SK-N-SH treated with all-trans-retinoic acid at 6 μM for 48 hours (cell line): ENCODE data around the gene DNAH7.

Experiments
- BACH2 ChIP-seq: fragments of 250-450 bp; sonication (Bioruptor Pico); IDR thresholded peaks from 2 replicates; pipeline ENCODE4 v1.9.0; 2021; ENCODE audit warnings: mild to moderate bottlenecking, borderline replicate concordance
- CSDC2 ChIP-seq: fragments of 250-450 bp; sonication (Bioruptor Pico); IDR thresholded peaks from 2 replicates; pipeline ENCODE4 v1.5.0; 2020; ENCODE audit warnings: mild to moderate bottlenecking, moderate library complexity
- ESRRG ChIP-seq: fragments of 250-450 bp; sonication (Bioruptor Pico); IDR thresholded peaks from 2 replicates; pipeline ENCODE4 v1.6.1; 2021; ENCODE audit warnings: mild to moderate bottlenecking
- OSR1 ChIP-seq: fragments of 250-450 bp; sonication (Bioruptor Pico); IDR thresholded peaks from 2 replicates; pipeline ENCODE4 v1.8.0; 2022; ENCODE audit warnings: moderate library complexity, mild to moderate bottlenecking, inconsistent platforms
- PPARA ChIP-seq: fragments of 250-450 bp; sonication (Bioruptor Pico); IDR thresholded peaks from 2 replicates; pipeline ENCODE4 v1.5.0; 2020; ENCODE audit warnings: mild to moderate bottlenecking, borderline replicate concordance
- TF ChIP-seq, protein P1 (sequence below): fragments of 250-450 bp; sonication (Bioruptor Pico); IDR thresholded peaks from 2 replicates; pipeline ENCODE4 v1.5.1; 2020; ENCODE audit warnings: low read depth, mild to moderate bottlenecking, moderate library complexity

DNA sequence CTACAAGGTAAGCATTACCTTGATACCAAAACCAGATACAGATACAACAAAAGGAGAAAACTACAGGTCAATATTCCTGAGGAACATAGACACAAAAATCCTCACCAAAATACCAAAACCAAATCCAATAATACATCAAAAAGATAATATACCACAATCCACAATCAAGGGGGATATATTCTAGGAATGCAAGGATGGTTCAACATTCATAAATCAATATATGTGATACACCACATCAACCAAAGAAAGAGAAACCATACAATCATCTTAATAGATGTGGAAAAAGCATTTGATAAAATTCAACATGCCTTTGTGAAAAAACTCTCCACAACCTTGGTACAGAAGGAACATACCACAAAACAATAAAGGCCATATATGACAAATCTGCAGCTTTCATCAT lies 28.4 kb downstream of the DNAH7 start:
- TF ChIP-seq ESRRG (CRISPR knock-in tag) = no peak
- no peak for TF ChIP-seq BACH2
- TF ChIP-seq CSDC2 (CRISPR knock-in tag) = no peak
- TF ChIP-seq PPARA (CRISPR knock-in tag) = no peak
- TF ChIP-seq, protein P1, sequence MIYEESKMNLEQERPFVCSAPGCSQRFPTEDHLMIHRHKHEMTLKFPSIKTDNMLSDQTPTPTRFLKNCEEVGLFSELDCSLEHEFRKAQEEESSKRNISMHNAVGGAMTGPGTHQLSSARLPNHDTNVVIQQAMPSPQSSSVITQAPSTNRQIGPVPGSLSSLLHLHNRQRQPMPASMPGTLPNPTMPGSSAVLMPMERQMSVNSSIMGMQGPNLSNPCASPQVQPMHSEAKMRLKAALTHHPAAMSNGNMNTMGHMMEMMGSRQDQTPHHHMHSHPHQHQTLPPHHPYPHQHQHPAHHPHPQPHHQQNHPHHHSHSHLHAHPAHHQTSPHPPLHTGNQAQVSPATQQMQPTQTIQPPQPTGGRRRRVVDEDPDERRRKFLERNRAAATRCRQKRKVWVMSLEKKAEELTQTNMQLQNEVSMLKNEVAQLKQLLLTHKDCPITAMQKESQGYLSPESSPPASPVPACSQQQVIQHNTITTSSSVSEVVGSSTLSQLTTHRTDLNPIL (CRISPR knock-in tag) = no peak
- TF ChIP-seq OSR1 = no peak
